GM18508 (cell line): ENCODE results near the gene CCDC116.
"Not testable (repeated sequence)": the region's sequence is repeated elsewhere in the genome, so short reads cannot be mapped to it uniquely, and the experiment has no call there.

Source experiments
- ATAC-seq: cut with Tn5 transposase; IDR thresholded peaks from one replicate; pipeline ENCODE4 v1.9.1; 2021; ENCODE audit warnings: moderate number of reproducible peaks; ENCODE audit not compliant: insufficient read depth, unreplicated experiment

The CCDC116 gene

GRCh38 chr22:21629255-21630149, 3.1 kb upstream of the CCDC116 start, which contains the start of gene YDJC:
Gene YDJC, minus strand, starts transcription at chr22:21630022. Its CDS starts 8 bp downstream, at chr22:21630014.
- no peak for ATAC-seq

GRCh38 chr22:21631025-21631424, 1.5 kb upstream of the CCDC116 start:
- no peak for ATAC-seq

- no peak for ATAC-seq
Observed at GRCh38 chr22:21632931-21633330, 371 bp downstream of the CCDC116 start.

- ATAC-seq, result no peak
Observed at GRCh38 chr22:21633481-21633880, 921 bp downstream of the CCDC116 start.

GRCh38 chr22:21634081-21634480, 1.5 kb downstream of the CCDC116 start:
- ATAC-seq, result no peak

GRCh38 chr22:21634844-21635243, 2.3 kb downstream of the CCDC116 start:
- no peak for ATAC-seq

GRCh38 chr22:21635771-21636510, 3.4 kb downstream of the CCDC116 start:
- ATAC-seq, result no peak

GRCh38 chr22:21636629-21637218, 4.2 kb downstream of the CCDC116 start:
- no peak for ATAC-seq

GRCh38 chr22:21637450-21637849, 4.9 kb downstream of the CCDC116 start:
- not testable (repeated sequence) for ATAC-seq

- ATAC-seq, result no peak
Observed at GRCh38 chr22:21639359-21639758, 6.8 kb downstream of the CCDC116 start.

- no peak for ATAC-seq
Observed at GRCh38 chr22:21640810-21641209, 8.2 kb downstream of the CCDC116 start.

GRCh38 chr22:21641417-21641788, 8.8 kb downstream of the CCDC116 start:
- ATAC-seq, result no peak

- peak; percentile 87 for ATAC-seq
Observed at GRCh38 chr22:21641789-21642583, 9.4 kb downstream of the CCDC116 start, which contains the start of gene SDF2L1. Gene SDF2L1, plus strand, starts transcription at chr22:21642302. Its CDS starts 35 bp downstream, at chr22:21642337.

- no peak for ATAC-seq
Observed at GRCh38 chr22:21642584-21643448, 10.3 kb downstream of the CCDC116 start.

- ATAC-seq, result no peak
Observed at GRCh38 chr22:21643533-21644357, 11.2 kb downstream of the CCDC116 start.

GRCh38 chr22:21645513-21645912, 13.0 kb downstream of the CCDC116 start:
- ATAC-seq, result not testable (repeated sequence)

- ATAC-seq, result no peak
Observed at GRCh38 chr22:21646608-21647590, 14.3 kb downstream of the CCDC116 start.
